Upper lobe of right lung (tissue), 1 donor: ENCODE measurements around the gene SIPA1L3. TPM values are rescaled to one million over a fixed set of nuclear protein-coding genes. Genes with fewer than 3 reads are reported as not detected.

Source experiments
- ATAC-seq: fragments of 200-7000 bp; cut with Tn5 transposase; one replicate; pipeline ENCODE4 v1.9.1; 2020; ENCODE audit warnings: mild to moderate bottlenecking, moderate library complexity
- DNase-seq: peaks from one replicate; pipeline ENCODE4 v3.0.0-alpha.2; 2020
- H3K27ac ChIP-seq: fragments of 200-600 bp; one replicate; pipeline ENCODE4 v1.8.0; 2022
- H3K27me3 ChIP-seq: fragments of 200-600 bp; one replicate; pipeline ENCODE4 v1.8.0; 2022; ENCODE audit warnings: mild to moderate bottlenecking
- H3K36me3 ChIP-seq: fragments of 200-600 bp; one replicate; pipeline ENCODE4 v1.8.0; 2022
- H3K4me1 ChIP-seq: fragments of 200-600 bp; one replicate; pipeline ENCODE4 v1.8.0; 2022
- H3K4me3 ChIP-seq: fragments of 200-600 bp; one replicate; pipeline ENCODE4 v1.8.0; 2022; ENCODE audit warnings: mild to moderate bottlenecking
- H3K9me3 ChIP-seq: fragments of 200-600 bp; one replicate; pipeline ENCODE4 v1.8.0; 2022
- CTCF ChIP-seq: fragments of 200-600 bp; IDR thresholded peaks from one replicate; pipeline ENCODE4 v1.8.0; 2022; ENCODE audit warnings: antibody characterized with exemption
- intact Hi-C: fragments of 100-400 bp; cut with DNase I; formaldehyde crosslinking; loops from one replicate; pipeline ENCODE4 v1.11.0; 2022
- total RNA-seq: library from RNA; stranded (reverse); fragmentation: NEBNext Ultra II Directional; extraction: Animal tissue kit (Norgen Biotek cat#: 25700); gene quantifications from one replicate; pipeline ENCODE4 v1.2.1, GENCODE V29; 2021
- donor health status: DM: no; HTN: yes; CAD: no; lungs with severe emphysema.

The SIPA1L3 gene
- total RNA-seq, 1 donor from 2014 or later: 66.3 TPM

GRCh38 chr19:38057959-38058690 is 151.1 kb downstream of the SIPA1L3 start:
- peaks cover 10% of the 10 kb centered on the region for H3K4me1 ChIP-seq
- no peaks in the 10 kb centered on the region for H3K9me3 ChIP-seq
- H3K27me3 ChIP-seq: no peaks in the 10 kb centered on the region
- no peak overlapping the region for H3K4me3 ChIP-seq
- H3K36me3 ChIP-seq: no peaks in the 10 kb centered on the region
- intact Hi-C loops: no loop called here
- ATAC-seq (peak; percentile 87), DNase-seq (peak; percentile 87)
- peak overlapping the region; percentile 78 for H3K27ac ChIP-seq
- no peak for TF ChIP-seq CTCF

GRCh38 chr19:38059897-38060296 is 152.9 kb downstream of the SIPA1L3 start:
- intact Hi-C loops: no loop called here
- no peak for DNase-seq
- TF ChIP-seq CTCF: no peak

GRCh38 chr19:38060331-38060730 is 153.3 kb downstream of the SIPA1L3 start:
- peaks cover 10% of the 10 kb centered on the region for H3K4me1 ChIP-seq
- peak overlapping the region; percentile 71 for H3K27ac ChIP-seq
- H3K36me3 ChIP-seq: no peaks in the 10 kb centered on the region
- DNase-seq (no peak), ATAC-seq (no peak)
- H3K27me3 ChIP-seq: no peaks in the 10 kb centered on the region
- no peak overlapping the region for H3K4me3 ChIP-seq
- intact Hi-C loops: no loop called here
- TF ChIP-seq CTCF: no peak
- no peaks in the 10 kb centered on the region for H3K9me3 ChIP-seq

More at GRCh38 chr19:38059897-38060296, 152.9 kb downstream of the SIPA1L3 start:
- H3K4me1 ChIP-seq: peaks cover 10% of the 10 kb centered on the region
- ATAC-seq: no peak
- no peaks in the 10 kb centered on the region for H3K27me3 ChIP-seq
- peak overlapping the region; percentile 71 for H3K27ac ChIP-seq
- H3K9me3 ChIP-seq: no peaks in the 10 kb centered on the region
- no peaks in the 10 kb centered on the region for H3K36me3 ChIP-seq
- no peak overlapping the region for H3K4me3 ChIP-seq

- H3K36me3 ChIP-seq: no peaks in the 10 kb centered on the region
- H3K27me3 ChIP-seq: no peaks in the 10 kb centered on the region
- no peak for TF ChIP-seq CTCF
- H3K27ac ChIP-seq: no peak overlapping the region
- DNase-seq (no peak), ATAC-seq (no peak)
- H3K4me3 ChIP-seq: no peak overlapping the region
- intact Hi-C loops: no loop called here
- H3K9me3 ChIP-seq: no peaks in the 10 kb centered on the region
- H3K4me1 ChIP-seq: peaks cover 10% of the 10 kb centered on the region
Measured at GRCh38 chr19:38061294-38061693, 154.3 kb downstream of the SIPA1L3 start.

GRCh38 chr19:38062959-38063761 is 156.2 kb downstream of the SIPA1L3 start:
- peaks cover 10% of the 10 kb centered on the region for H3K4me1 ChIP-seq
- H3K27me3 ChIP-seq: no peaks in the 10 kb centered on the region
- DNase-seq (no peak), ATAC-seq (no peak)
- no peak overlapping the region for H3K4me3 ChIP-seq
- TF ChIP-seq CTCF: no peak
- no peak overlapping the region for H3K27ac ChIP-seq
- no peaks in the 10 kb centered on the region for H3K9me3 ChIP-seq
- no peaks in the 10 kb centered on the region for H3K36me3 ChIP-seq
- intact Hi-C loops: no loop called here
